CD4-positive, alpha-beta T cell treated with Interferon gamma for 1 hour (primary cell): ENCODE results near the gene C15orf40.
"Not testable (repeated sequence)": the region's sequence is repeated elsewhere in the genome, so short reads cannot be mapped to it uniquely, and the experiment has no call there.

ENCODE experiments used
- DNase-seq: peaks from one replicate; pipeline ENCODE4 v3.0.0-alpha.2; 2020

Gene C15orf40

DNA sequence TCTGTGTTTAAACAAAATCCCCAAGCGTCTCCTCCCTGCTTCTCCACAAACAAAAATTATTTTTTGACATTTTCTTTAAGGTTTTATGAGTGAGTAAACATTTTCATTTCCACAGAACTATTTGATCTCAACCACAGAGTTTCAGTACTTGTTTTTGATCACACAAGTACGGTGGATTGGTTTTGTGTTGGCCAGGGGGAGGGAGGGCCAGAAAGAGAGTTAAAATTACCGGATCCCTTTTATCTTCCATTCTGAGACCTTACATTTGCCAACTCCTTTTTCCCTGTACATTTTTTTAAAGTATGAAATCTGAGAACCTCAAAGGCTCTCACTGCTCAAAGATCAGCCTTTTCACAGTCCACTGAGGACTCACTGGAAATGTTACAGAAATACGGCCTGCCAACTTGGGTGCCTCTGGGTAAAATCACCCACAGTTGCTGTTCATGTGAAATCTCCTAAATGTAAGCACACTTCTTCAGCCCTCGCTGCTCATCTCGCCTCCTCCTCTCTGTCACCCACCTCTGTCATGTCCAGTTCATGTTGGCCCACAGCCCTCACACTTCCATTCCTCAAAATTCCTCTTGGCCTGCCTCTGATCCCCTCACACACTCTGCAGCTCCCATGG lies 60.6 kb downstream of the C15orf40 start:
- no peak for DNase-seq

- no peak for DNase-seq
Measured at GRCh38 chr15:82950295-82950694, 61.1 kb downstream of the C15orf40 start.

DNA sequence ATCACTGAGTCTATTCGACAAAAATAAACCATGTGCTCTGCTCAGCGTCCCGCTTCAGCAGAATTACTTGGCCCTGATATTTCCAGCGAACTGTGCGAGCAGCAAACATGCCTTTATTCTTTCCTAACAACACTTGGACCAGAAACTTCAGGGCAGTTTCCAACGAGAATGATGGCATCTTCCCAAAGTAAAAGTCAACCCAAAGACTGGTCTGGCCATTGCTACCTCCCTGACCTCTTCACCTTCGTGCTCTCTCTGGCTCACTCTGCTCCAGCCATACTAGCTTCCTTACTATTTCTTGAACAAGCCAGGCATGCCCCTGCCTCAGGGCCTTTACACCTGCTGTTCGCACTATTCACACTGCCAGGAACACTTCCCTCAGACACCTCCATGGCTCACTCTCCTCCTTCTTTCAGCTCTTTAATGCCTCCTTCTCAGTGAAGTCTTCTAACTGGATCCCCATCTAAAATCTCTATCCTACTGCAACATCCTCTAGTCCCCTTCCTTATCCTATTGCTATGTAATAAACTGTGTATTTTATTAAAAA lies 65.2 kb downstream of the C15orf40 start:
- no peak for DNase-seq

GRCh38 chr15:82945326-82945725 lies 66.1 kb downstream of the C15orf40 start:
- DNase-seq, result no peak

GRCh38 chr15:82944821-82945220 lies 66.6 kb downstream of the C15orf40 start:
- no peak for DNase-seq

- no peak for DNase-seq
Measured at GRCh38 chr15:82944056-82944455, 67.4 kb downstream of the C15orf40 start.

GRCh38 chr15:82943176-82943575 lies 68.3 kb downstream of the C15orf40 start:
- no peak for DNase-seq

GRCh38 chr15:82942691-82943090 lies 68.7 kb downstream of the C15orf40 start:
- no peak for DNase-seq

DNA sequence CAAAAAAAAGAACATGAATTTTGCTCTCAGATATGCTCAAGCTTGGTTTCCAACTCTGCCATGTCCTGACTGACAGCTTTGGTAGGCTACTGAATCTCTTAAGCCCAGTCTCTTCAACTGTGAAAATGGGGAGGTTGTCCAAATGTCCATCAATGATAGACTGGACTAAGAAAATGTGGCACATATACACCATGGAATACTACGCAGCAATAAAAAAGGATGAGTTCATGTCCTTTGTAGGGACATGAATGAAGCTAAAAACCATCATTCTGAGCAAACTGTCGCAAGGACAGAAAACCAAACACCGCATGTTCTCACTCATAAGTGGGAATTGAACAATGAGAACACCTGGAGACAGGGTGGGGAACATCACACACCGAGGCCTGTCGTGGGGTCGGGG lies 71.8 kb downstream of the C15orf40 start:
- DNase-seq, result not testable (repeated sequence)
